Gastrocnemius medialis (tissue), 4 donors: ENCODE measurements around the gene SELENOT.
"Not testable (repeated sequence)": the region's sequence is repeated elsewhere in the genome, so short reads cannot be mapped to it uniquely, and the experiment has no call there.

ENCODE experiments used
- CTCF ChIP-seq, 5 experiments: fragments of 450-650 bp in 3 of 5; fragments of 200-600 bp in 2 of 5; sonication (generic) in 2 of 5; IDR thresholded peaks in 4 of 5; conservative IDR thresholded peaks in 1 of 5; 1 replicate in 4 of 5; 2 replicates in 1 of 5; pipeline ENCODE4 v1.5.1; 2016 to 2019; ENCODE audit warnings: antibody characterized with exemption in 5 of 5, mild to moderate bottlenecking in 3 of 5, moderate library complexity in 3 of 5
- POLR2A ChIP-seq, 2 donors: fragments of 450-650 bp; IDR thresholded peaks; one replicate each; pipeline ENCODE4 v1.6.1; 2017; ENCODE audit warnings: antibody characterized with exemption in 2 of 2, mild to moderate bottlenecking in 2 of 2, moderate library complexity in 2 of 2

- TF ChIP-seq CTCF (IDR thresholded peaks at IDR 0.05 in 4 of 5, conservative IDR thresholded peaks at IDR 0.05 in 1 of 5); POLR2A (IDR thresholded peaks at IDR 0.05): not testable (repeated sequence)
These were observed 2.2 kb upstream of the SELENOT start for GRCh38 chr3:150600647-150601530.
